Small intestine (tissue), 7 donors: ENCODE measurements around the gene KHK. TPM values are rescaled to one million over a fixed set of nuclear protein-coding genes. Genes with fewer than 3 reads are reported as not detected.
A peak's percentile ranks its signal among the peaks of the same experiment; 100 is the strongest.

Source experiments
- DNase-seq, 2 donors: peaks; one replicate each; pipeline versions ENCODE4 v3.0.0 to v3.0.0-alpha.2; 2013
- FAIRE-seq: peaks from 2 replicates; lab custom pipeline; 2012; peaks lifted over from hg19 to GRCh38; lab: Jason Lieb, UNC
- H3K27ac ChIP-seq, 3 donors: one replicate each; pipeline ENCODE4 v1.5.1; 2013; ENCODE audit warnings: low read length in 2 of 3, mild to moderate bottlenecking in 2 of 3, control low read depth in 1 of 3, inconsistent platforms in 1 of 3, low read depth in 1 of 3, moderate library complexity in 1 of 3
- H3K27me3 ChIP-seq, 3 donors: one replicate each; pipeline ENCODE4 v1.6.1; 2013; ENCODE audit warnings: low read length in 3 of 3, inconsistent platforms in 1 of 3; ENCODE audit not compliant: control insufficient read depth in 3 of 3, insufficient read depth in 3 of 3
- H3K36me3 ChIP-seq, 3 donors: one replicate each; pipeline ENCODE4 v1.6.1; 2013; ENCODE audit warnings: low read length in 3 of 3, inconsistent platforms in 1 of 3, low read depth in 1 of 3, mild to moderate bottlenecking in 1 of 3, moderate library complexity in 1 of 3; ENCODE audit not compliant: control insufficient read depth in 3 of 3, insufficient read depth in 2 of 3
- H3K4me1 ChIP-seq, 3 donors: one replicate each; pipeline ENCODE4 v1.6.1; 2013; ENCODE audit warnings: low read length in 2 of 3, inconsistent platforms in 1 of 3, low read depth in 1 of 3, mild to moderate bottlenecking in 1 of 3, moderate library complexity in 1 of 3; ENCODE audit not compliant: control insufficient read depth in 3 of 3, insufficient read depth in 2 of 3
- H3K4me3 ChIP-seq, 3 donors: one replicate each; pipeline ENCODE4 v1.5.1; 2013; ENCODE audit warnings: low read length in 3 of 3, control low read depth in 1 of 3, inconsistent platforms in 1 of 3, low read depth in 1 of 3, mild to moderate bottlenecking in 1 of 3, moderate library complexity in 1 of 3
- H3K9me3 ChIP-seq, 2 donors: one replicate each; pipeline ENCODE4 v1.6.1; 2013; ENCODE audit warnings: low read depth in 1 of 2, low read length in 1 of 2; ENCODE audit not compliant: control insufficient read depth in 2 of 2, insufficient read depth in 1 of 2
- WGBS, 3 donors: extraction: QIAGEN DNeasy Blood & Tissue Kit; methylation state at CpG; one replicate each; pipeline ENCODE4 v1.1.7; 2013; 5-methylcytosine and 5-hydroxymethylcytosine counted together
- polyA plus RNA-seq, 4 donors: library from polyadenylated mRNA; stranded (reverse) in 3 of 4; unstranded in 1 of 4; fragments of 200-250 nt in 3 of 4; fragments of 120-200 nt in 1 of 4; gene quantifications; one replicate each; pipeline versions ENCODE4 v1.2.1 to v1.2.3, GENCODE V29; 2013
- donor health status: healthy with polysubstance abuse.
- donor health status: control.
- donor health status: control.
- donor health status: Bipolar disorder and iron deficiency.
- donor health status: healthy.

Gene KHK
- polyA plus RNA-seq, 4 donors, result 225 to 643 (median 399) TPM

DNA sequence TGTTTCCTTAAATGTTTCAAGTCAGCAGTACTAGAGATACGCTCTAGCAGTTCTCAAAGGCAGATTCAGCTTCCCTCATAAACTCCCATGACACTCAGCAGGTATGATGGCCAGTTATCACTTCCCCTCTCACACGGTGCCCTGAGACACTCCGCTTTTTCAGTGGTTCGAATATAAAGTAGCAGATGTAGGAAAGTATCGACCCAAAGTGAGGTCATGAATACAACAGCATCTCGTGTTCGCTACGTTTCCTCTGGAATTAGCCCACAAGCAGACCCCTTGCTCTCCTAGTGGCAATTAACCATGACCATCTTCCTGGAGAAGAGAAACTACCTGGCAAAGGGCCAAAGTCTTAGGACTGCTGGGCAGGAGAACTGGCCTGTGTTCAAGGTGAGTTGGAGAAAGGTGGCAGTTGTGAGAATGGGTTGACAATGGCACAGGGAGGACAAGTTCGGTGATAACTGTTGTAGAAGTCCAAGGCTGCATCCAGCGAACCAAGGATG, 44.4 kb upstream of the KHK start:
- Histone ChIP-seq H3K4me1 (peaks cover 0 to 30% (median 0%) of the 10 kb centered on the region in 3 donors), H3K27me3 (no peaks in the 10 kb centered on the region), H3K9me3 (no peaks in the 10 kb centered on the region), H3K27ac (no peak overlapping the region), H3K4me3 (no peak overlapping the region), H3K36me3 (peaks cover 19 to 54% (median 24%) of the 10 kb centered on the region in 3 donors)
- FAIRE-seq, result no peak
- 77 to 85% (median 82%) methylated on average over 10 of the region's 10 CpGs for WGBS, 3 donors
- DNase-seq, result peak in 1 of 2 donors; percentile 21

DNA sequence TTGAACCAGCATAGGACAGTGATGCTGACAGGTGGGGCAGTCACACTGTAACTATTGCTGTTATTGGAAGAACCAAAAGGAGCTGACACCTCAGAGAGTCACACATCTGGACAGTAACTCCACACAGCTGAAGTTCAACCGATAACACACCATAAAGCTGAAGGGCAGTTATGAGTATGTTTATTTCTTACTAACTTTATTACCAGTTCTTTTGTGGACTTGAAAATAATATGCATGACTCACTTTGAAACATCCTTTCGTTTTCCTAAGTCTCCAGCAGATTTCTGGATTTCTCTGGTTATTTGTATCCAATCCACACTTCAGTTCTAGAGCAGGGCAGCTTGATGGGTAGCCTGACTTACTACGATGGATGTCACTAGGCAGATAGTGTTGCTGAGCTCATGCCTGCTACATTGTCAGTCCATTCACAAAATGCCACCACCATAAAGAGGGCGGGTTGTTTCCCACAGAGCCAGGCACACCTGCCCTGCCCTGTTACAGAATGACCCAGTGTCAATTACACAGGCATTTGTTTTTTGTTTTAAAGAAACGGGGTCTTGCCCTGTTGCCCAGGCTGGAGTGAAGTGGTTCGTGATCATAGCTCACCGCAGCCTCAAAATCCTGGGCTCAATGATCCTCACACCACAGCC, 43.5 kb upstream of the KHK start:
- DNase-seq (peak; percentile 58 to 62), FAIRE-seq (no peak)
- H3K27me3 ChIP-seq, result no peaks in the 10 kb centered on the region
- peaks cover 0 to 30% (median 0%) of the 10 kb centered on the region in 3 donors for H3K4me1 ChIP-seq
- H3K4me3 ChIP-seq, result no peak overlapping the region
- peak overlapping the region in 2 of 3 donors; percentile 16 to 59 for H3K27ac ChIP-seq
- H3K36me3 ChIP-seq, result peaks cover 10 to 45% (median 16%) of the 10 kb centered on the region in 3 donors
- 43 to 75% (median 58%) methylated on average over 7 of the region's 7 CpGs for WGBS, 3 donors
- H3K9me3 ChIP-seq, result no peaks in the 10 kb centered on the region

DNA sequence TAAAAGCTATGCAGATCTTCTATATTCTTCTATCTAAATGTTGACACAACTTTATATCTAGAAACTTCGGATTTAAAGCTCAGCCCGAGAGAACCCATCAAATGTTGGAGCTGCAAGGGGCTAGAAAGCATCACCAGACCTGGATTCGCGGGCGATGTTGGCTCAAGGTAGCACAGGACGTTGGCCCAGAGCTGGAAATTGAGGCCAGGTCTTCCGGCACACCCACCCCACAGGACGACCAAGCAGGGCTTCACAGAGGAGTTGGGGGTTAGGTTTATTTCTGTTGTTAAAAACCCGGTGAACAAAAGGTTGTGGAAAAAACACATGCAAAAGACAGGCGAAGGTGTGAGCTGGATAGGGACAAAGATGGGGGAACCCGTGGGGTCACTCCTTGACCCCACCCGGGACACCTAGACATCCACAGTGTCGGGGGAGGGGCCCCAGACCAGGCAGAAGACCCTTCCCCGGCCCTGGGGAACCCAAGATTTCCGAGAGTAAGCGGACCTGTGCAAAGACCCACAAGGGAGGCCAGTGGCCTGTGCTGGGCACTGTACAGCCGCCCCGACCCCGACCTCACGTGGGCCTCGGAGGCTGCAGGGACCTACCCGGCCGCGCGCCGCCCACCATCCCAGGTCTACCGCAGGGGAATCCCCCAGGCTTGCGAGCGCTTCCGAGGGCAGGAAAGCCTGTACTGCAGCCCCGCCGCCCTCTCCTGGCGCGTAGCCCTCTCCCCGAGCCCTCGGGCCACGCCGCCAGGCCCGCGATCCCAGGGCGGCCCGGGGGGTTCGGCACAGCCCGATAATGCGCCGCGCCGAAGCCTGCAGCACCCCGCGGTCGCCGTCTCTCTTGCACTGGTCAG, 36.9 kb upstream of the KHK start:
- H3K9me3 ChIP-seq, result no peaks in the 10 kb centered on the region
- WGBS, 3 donors, result 9 to 11% (median 10%) methylated on average over 40 to 52 of the region's 52 CpGs
- H3K4me1 ChIP-seq, result peaks cover 0 to 10% (median 0%) of the 10 kb centered on the region in 3 donors
- H3K27ac ChIP-seq, result peak overlapping the region; percentile 4 to 94 (median 92)
- H3K4me3 ChIP-seq, result peak overlapping the region; percentile 62 to 85 (median 78)
- peaks cover 0 to 16% (median 0%) of the 10 kb centered on the region in 3 donors for H3K36me3 ChIP-seq
- DNase-seq (no peak), FAIRE-seq (no peak)
- no peaks in the 10 kb centered on the region for H3K27me3 ChIP-seq

DNA sequence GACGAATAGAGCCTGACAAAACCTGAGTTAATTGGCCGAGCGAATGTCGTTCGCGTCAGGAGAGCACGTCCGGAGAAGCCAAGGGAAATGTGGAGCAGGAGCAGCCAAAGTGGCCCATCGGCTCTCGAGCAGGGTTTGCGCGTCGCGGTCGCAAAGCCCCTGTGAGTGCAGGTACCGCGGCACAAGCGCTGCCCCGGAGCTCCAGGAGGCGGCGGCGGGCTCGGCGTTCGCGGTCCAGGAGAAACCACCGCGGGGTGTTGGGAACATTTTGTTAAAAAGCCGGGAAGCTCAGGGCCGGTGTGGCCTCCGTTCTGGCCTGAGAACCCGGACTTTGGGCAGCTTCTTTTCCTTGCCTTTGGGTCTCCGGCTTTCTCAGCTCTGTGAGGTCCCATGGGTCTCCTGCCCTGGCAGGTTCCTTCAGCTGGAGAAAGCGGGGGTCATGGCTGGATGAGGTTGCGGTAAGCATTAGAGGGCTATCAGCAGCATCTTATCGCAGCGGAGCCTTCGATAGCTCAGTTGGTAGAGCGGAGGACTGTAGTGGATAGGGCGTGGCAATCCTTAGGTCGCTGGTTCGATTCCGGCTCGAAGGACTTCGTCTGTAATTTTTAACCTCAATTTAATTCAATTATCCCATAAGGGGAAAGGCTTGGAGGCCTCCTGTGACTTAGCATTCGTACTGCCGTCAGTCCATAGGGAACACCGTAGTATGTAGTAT, 36.1 kb upstream of the KHK start:
- WGBS, 3 donors, result 0 to 1% (median 0%) methylated on average over 44 to 48 of the region's 48 CpGs
- H3K4me1 ChIP-seq, result peaks cover 0 to 10% (median 0%) of the 10 kb centered on the region in 3 donors
- peaks cover 0 to 24% (median 3%) of the 10 kb centered on the region in 3 donors for H3K36me3 ChIP-seq
- no peaks in the 10 kb centered on the region for H3K9me3 ChIP-seq
- DNase-seq (peak; percentile 90 to 96), FAIRE-seq (no peak)
- H3K27me3 ChIP-seq, result no peaks in the 10 kb centered on the region
- H3K4me3 ChIP-seq, result peak overlapping the region; percentile 62 to 85 (median 78)
- peak overlapping the region; percentile 70 to 94 (median 92) for H3K27ac ChIP-seq

DNA sequence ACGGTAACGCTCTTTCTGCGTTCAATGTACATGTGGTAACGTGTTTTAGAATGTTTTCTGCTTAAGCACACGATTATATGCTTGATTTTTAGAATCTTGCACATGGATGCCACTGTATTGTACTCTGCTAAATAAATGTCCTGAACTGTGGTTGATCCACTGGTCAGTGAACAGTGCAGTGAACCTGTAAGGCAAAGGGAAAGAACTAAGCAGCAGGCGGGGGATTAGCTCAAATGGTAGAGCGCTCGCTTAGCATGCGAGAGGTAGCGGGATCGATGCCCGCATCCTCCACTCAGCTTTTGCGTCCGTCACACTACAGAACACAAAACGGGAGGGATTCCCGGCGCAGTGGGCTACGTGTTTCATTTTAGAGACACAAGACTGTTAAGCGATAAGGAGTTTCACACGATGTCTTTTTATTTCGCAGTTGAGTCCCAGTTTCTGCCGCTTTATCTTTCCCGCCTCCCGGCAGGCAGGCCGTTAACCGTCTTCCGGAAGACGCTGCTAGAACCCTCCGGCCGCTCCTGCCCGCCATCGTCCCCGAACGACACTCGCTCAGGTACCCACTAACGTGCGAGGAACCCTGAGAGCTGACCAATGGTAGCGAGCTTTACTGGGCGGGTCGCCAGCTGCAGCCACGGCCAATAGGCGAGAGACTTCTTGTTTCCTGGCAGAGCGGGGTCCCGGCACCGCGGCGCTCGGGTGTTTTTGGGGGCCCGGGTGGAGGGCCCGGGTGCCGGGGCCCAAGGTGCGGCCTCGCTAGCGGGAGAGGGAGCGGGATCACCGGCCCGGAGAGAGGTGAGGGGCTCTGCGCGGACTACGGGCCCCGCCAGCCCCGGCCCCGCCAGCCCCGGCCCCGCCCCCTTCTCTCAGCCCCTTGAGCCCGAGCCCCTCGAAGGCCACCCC, 35.3 kb upstream of the KHK start, which contains the start of gene AGBL5:
Gene AGBL5, plus strand, starts transcription at position 673 of the 906 bp plus-strand sequence. CDS start 1,291 bp downstream, outside the sequence.
- Histone ChIP-seq H3K4me1 (peaks cover 0 to 10% (median 0%) of the 10 kb centered on the region in 3 donors), H3K4me3 (peak within 1 kb of the TSS; percentile 78 to 85 (median 81)), H3K36me3 (peaks cover 0 to 29% (median 3%) of the 10 kb centered on the region in 3 donors), H3K27me3 (no peaks in the 10 kb centered on the region), H3K27ac (peak within 1 kb of the TSS; percentile 70 to 94 (median 92)), H3K9me3 (no peaks in the 10 kb centered on the region)
- no peak for FAIRE-seq
- peak; percentile 94 to 96 for DNase-seq
- whole genome bisulfite sequencing, 3 donors, result 0% methylated on average over 51 to 67 of the region's 67 CpGs

DNA sequence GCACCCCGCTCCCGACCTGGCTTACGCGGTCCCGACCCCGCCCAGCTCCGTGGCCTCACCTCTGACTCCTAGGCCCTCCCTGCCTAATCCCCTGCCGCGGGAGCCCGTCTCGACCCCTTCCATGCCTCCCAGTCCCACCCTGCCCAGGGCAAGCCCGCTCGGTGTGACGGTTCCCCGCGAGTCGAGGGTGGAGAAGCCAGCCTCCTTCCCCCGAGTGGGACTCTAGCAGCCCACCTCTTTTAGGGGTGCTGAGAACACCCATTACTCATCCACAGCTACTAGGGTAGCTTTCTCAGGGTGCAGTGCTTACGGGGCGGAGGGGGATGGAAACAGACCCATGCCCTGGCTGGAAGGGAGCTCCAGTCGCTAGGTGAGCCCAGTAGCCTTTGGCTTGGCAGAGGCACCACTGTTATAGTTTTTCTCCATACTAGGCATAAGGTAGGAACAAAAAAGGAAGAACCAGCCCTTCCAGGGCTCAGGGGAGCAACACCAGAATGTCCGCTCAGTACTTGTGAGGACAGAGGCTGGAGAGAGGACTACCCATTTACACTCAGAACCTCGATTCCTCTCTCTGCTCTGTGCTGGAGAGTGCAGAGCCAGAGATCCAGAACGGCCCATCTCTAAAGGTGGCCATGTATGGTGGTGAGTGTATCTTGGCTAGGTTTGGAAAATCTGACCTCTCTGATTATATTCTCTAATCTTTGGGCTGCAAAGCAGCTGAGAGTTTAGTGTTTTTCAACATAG, 34.5 kb upstream of the KHK start:
- Histone ChIP-seq H3K9me3 (no peaks in the 10 kb centered on the region), H3K36me3 (peaks cover 0 to 29% (median 3%) of the 10 kb centered on the region in 3 donors), H3K4me1 (peaks cover 0 to 10% (median 0%) of the 10 kb centered on the region in 3 donors), H3K27ac (peak overlapping the region in 2 of 3 donors; percentile 92 to 94), H3K4me3 (peak overlapping the region; percentile 78 to 85 (median 81)), H3K27me3 (no peaks in the 10 kb centered on the region)
- no peak for DNase-seq
- FAIRE-seq, result no peak
- 5 to 8% (median 5%) methylated on average over 16 to 24 of the region's 24 CpGs for WGBS, 3 donors

DNA sequence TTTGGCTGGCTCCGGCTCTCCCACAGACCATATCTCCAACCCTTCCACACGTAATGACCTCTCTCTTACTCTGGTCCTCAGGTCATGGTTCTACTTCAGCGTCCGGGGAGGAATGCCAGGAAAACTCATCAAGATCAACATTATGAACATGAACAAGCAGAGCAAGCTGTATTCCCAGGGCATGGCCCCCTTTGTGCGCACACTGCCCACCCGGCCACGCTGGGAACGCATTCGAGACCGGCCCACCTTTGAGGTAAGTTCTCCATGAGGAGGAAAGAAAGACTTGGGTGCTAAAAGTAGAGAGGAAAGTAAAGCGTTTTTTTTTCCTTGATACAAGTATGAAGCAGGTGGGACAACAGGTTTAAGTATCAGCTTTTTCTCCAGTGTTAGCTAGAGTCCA, 33.3 kb upstream of the KHK start:
- 89 to 92% (median 89%) methylated on average over 11 of the region's 11 CpGs for WGBS, 3 donors
- H3K27me3 ChIP-seq, result no peaks in the 10 kb centered on the region
- no peaks in the 10 kb centered on the region for H3K9me3 ChIP-seq
- peaks cover 0 to 10% (median 0%) of the 10 kb centered on the region in 3 donors for H3K4me1 ChIP-seq
- no peak overlapping the region for H3K27ac ChIP-seq
- H3K36me3 ChIP-seq, result peaks cover 0 to 39% (median 3%) of the 10 kb centered on the region in 3 donors
- H3K4me3 ChIP-seq, result no peak overlapping the region
- DNase-seq (no peak), FAIRE-seq (no peak)
